ENCODE results near the gene GCH1. TPM values are rescaled to one million over a fixed set of nuclear protein-coding genes. Genes with fewer than 3 reads are reported as not detected.

The GCH1 gene
- total RNA-seq, 2 experiments from 2014 or later = 35.4 to 38.1 TPM

DNA sequence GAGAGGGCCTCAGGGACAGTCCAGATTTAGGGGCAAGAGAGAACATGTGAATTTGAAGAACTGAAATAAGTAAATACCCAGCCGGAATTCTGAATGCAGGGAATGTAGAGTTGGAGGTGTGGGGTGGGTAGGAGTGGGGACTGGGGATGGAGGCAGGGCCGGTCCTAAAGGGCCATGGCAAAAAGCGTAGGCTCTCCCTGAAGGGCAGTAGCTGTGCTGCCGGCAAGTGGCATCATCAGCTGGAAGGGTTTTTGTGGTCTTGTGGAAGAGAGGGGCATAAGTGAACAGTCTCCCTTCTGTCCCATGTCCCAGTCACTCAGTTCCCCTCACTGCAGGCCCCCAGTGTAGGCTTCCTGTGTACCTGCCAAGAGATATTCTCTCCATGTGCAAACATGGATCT lies 104.6 kb downstream of the GCH1 start:
- H3K4me3 Mint-ChIP-seq = no peak overlapping the region
- ChIA-PET CTCF (no interaction called here), POLR2A (no interaction called here)
- no peaks in the 10 kb centered on the region for H3K36me3 Mint-ChIP-seq (ENCODE audit: low read depth)
- DNase-seq = no peak
- no peak overlapping the region for H3K27ac Mint-ChIP-seq
- peaks cover 14% of the 10 kb centered on the region for H3K27me3 Mint-ChIP-seq
- intact Hi-C loops (cut with micrococcal nuclease) = no loop called here
- TF ChIP-seq, protein P1, sequence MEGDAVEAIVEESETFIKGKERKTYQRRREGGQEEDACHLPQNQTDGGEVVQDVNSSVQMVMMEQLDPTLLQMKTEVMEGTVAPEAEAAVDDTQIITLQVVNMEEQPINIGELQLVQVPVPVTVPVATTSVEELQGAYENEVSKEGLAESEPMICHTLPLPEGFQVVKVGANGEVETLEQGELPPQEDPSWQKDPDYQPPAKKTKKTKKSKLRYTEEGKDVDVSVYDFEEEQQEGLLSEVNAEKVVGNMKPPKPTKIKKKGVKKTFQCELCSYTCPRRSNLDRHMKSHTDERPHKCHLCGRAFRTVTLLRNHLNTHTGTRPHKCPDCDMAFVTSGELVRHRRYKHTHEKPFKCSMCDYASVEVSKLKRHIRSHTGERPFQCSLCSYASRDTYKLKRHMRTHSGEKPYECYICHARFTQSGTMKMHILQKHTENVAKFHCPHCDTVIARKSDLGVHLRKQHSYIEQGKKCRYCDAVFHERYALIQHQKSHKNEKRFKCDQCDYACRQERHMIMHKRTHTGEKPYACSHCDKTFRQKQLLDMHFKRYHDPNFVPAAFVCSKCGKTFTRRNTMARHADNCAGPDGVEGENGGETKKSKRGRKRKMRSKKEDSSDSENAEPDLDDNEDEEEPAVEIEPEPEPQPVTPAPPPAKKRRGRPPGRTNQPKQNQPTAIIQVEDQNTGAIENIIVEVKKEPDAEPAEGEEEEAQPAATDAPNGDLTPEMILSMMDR (IDR thresholded peaks at IDR 0.05) = no peak
- H3K4me1 Mint-ChIP-seq (ENCODE audit: low read depth) = no peaks in the 10 kb centered on the region
- ATAC-seq = no peak
- peaks cover 3% of the 10 kb centered on the region for H3K9me3 Mint-ChIP-seq

DNA sequence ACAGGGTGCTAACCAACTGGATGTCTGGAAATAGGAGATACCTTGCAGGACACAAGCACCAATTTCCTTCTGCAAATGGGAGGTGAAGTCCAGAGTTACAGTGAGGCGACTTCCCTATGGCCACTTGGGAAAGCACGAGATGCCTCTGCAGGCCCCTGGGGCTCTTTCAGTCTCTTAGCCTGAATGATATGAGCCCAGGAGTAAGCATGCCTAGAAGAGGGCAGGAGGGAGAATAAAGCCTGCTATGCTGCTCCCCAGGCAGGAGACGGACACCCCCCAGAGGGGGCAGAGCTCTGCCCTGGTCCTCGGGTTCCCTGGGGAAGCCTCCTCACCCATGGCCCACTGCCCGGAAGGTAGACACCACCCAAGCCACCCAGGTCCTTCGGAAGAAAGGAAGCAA lies 105.1 kb downstream of the GCH1 start:
- H3K4me1 Mint-ChIP-seq (ENCODE audit: low read depth) = no peaks in the 10 kb centered on the region
- no peak overlapping the region for H3K4me3 Mint-ChIP-seq
- ChIA-PET POLR2A (no interaction called here), CTCF (no interaction called here)
- H3K9me3 Mint-ChIP-seq = peaks cover 3% of the 10 kb centered on the region
- no peak overlapping the region for H3K27ac Mint-ChIP-seq
- peaks cover 14% of the 10 kb centered on the region for H3K27me3 Mint-ChIP-seq
- no peaks in the 10 kb centered on the region for H3K36me3 Mint-ChIP-seq (ENCODE audit: low read depth)
- TF ChIP-seq, protein P1 (IDR thresholded peaks at IDR 0.05) = no peak
- no peak for ATAC-seq
- DNase-seq = no peak
- intact Hi-C loops (cut with micrococcal nuclease) = no loop called here

DNA sequence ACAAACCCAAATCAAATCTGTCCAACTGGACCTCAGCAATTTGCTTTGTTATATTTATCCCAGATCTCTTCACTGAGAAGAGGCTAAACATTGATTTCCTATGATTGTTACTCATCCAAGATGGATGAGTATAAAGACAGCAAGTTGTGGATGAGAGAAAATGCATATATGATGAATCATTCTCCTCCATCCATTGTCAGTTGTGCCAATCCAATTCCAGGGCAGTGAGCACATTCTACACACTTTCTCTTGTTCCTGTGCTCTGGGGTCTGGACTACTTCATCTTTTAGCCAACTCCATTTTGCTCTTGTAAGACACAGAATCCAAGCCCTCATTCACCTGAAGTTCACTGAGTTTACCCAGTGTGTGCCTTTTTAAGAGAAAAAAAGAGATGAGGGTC lies 105.7 kb downstream of the GCH1 start:
- ATAC-seq = no peak
- ChIA-PET CTCF (interaction anchor here (1.3 kb wide), 1 partner anchor 23 kb away, joined by 4 read pairs; no protein-coding TSS in a partner anchor), POLR2A (no interaction called here)
- Mint-ChIP-seq H3K4me1 (ENCODE audit: low read depth) (no peaks in the 10 kb centered on the region), H3K27ac (no peak overlapping the region), H3K4me3 (no peak overlapping the region), H3K36me3 (ENCODE audit: low read depth) (no peaks in the 10 kb centered on the region), H3K9me3 (peaks cover 3% of the 10 kb centered on the region), H3K27me3 (peaks cover 14% of the 10 kb centered on the region)
- no peak for DNase-seq
- TF ChIP-seq, protein P1 (IDR thresholded peaks at IDR 0.05) = no peak
- intact Hi-C loops (cut with micrococcal nuclease) = no loop called here

DNA sequence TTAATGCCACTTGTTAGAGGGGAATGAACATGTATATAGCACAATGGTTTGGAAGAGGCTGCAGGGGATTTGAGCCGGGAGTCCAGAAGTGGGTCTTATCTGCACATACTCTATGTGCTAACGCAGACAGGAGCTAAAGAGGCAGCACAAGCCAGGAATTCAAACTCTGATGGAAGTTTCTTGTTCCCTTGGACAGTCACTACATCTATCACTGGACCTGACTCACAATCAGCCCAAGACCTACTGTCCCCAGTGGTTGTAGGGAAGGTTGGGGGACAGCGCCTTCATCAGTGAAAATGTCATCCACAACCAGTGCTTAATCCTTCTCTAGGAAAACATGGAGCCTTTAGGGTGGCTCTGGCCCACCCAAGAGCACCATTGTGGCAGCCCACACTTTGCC lies 107.8 kb downstream of the GCH1 start:
- ChIA-PET POLR2A (interaction anchor here (1.4 kb wide), 1 partner anchor 9 kb away, joined by 4 read pairs; no protein-coding TSS in a partner anchor), CTCF (interaction anchor here (0.9 to 6.9 kb wide), 8 partner anchors 10 to 231 kb away, joined by 3 to 51 read pairs (median 6); no protein-coding TSS in a partner anchor)
- H3K9me3 Mint-ChIP-seq = peaks cover 3% of the 10 kb centered on the region
- ATAC-seq (no peak), DNase-seq (no peak)
- peaks cover 6% of the 10 kb centered on the region for H3K27me3 Mint-ChIP-seq
- TF ChIP-seq, protein P1 (IDR thresholded peaks at IDR 0.05) = no peak
- no peak overlapping the region for H3K27ac Mint-ChIP-seq
- H3K4me3 Mint-ChIP-seq = no peak overlapping the region
- no peaks in the 10 kb centered on the region for H3K4me1 Mint-ChIP-seq (ENCODE audit: low read depth)
- H3K36me3 Mint-ChIP-seq (ENCODE audit: low read depth) = no peaks in the 10 kb centered on the region
- intact Hi-C loops (cut with micrococcal nuclease) = no loop called here

DNA sequence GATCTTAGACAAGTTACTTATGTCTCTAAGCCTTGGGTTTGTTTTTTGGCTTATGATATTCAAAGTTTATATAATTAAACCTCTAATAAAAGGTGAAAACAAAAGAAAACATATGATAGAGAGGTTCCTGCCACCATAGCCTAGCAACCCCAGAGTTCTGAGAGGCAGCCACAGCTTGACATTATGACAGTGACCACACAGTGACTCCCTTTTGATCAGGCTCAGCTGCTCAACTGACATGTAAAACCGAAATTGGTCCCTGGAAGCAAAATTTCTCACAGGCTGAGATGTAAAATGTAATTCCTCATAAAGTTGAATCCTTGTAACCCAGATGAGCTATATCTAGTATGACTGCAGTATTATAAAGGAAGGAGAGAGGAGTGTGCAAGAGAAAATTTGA lies 108.5 kb downstream of the GCH1 start:
- Mint-ChIP-seq H3K4me3 (no peak overlapping the region), H3K4me1 (ENCODE audit: low read depth) (no peaks in the 10 kb centered on the region), H3K27me3 (peaks cover 5% of the 10 kb centered on the region), H3K27ac (no peak overlapping the region), H3K36me3 (ENCODE audit: low read depth) (no peaks in the 10 kb centered on the region), H3K9me3 (peaks cover 3% of the 10 kb centered on the region)
- ChIA-PET POLR2A (interaction anchor here (1.4 kb wide), 1 partner anchor 9 kb away, joined by 4 read pairs; no protein-coding TSS in a partner anchor), CTCF (interaction anchor here (0.9 to 6.9 kb wide), 8 partner anchors 9 to 230 kb away, joined by 3 to 51 read pairs (median 6); no protein-coding TSS in a partner anchor)
- ATAC-seq (no peak), DNase-seq (no peak)
- intact Hi-C loops (cut with micrococcal nuclease) = no loop called here
- TF ChIP-seq, protein P1 (IDR thresholded peaks at IDR 0.05) = no peak

Measured in activated CD8-positive, alpha-beta T cell treated with anti-CD3 and anti-CD28 coated beads for 36 hours (primary cell).